Prostate gland (tissue), 2 donors: ENCODE results near the gene TUBG1. TPM values are rescaled to one million over a fixed set of nuclear protein-coding genes. Genes with fewer than 3 reads are reported as not detected.
"Not testable (repeated sequence)": the region's sequence is repeated elsewhere in the genome, so short reads cannot be mapped to it uniquely, and the experiment has no call there.

Source experiments
- DNase-seq: peaks from one replicate; pipeline ENCODE4 v3.0.0-alpha.2; 2019; ENCODE audit warnings: low spot score
- H3K27ac ChIP-seq, 2 donors: fragments of 200-600 bp; sonication (generic); 2 replicates each; pipeline ENCODE4 v1.5.1; 2017 to 2019
- H3K27me3 ChIP-seq: fragments of 200-600 bp; sonication (generic); replicated peaks from 2 replicates; pipeline ENCODE4 v1.5.1; 2019; ENCODE audit not compliant: insufficient read depth
- H3K36me3 ChIP-seq, 2 donors: fragments of 200-600 bp; sonication (generic); 1 replicate in 1 of 2; 2 replicates in 1 of 2; pipeline versions ENCODE4 v1.5.1 to v1.8.1; 2017 to 2019
- H3K4me1 ChIP-seq: fragments of 200-600 bp; sonication (generic); replicated peaks from 2 replicates; pipeline ENCODE4 v1.5.1; 2019
- H3K4me3 ChIP-seq, 2 donors: fragments of 200-600 bp; sonication (generic); 2 replicates each; pipeline ENCODE4 v1.5.1; 2017 to 2019
- H3K9me3 ChIP-seq: fragments of 200-600 bp; sonication (generic); 2 replicates; pipeline ENCODE4 v1.5.1; 2017
- POLR2A ChIP-seq: fragments of 450-650 bp; IDR thresholded peaks from one replicate; pipeline ENCODE4 v1.6.1; 2016; ENCODE audit warnings: antibody characterized with exemption, mild to moderate bottlenecking
- POLR2AphosphoS5 ChIP-seq: sonication (generic); formaldehyde crosslinking; IDR thresholded peaks from one replicate; pipeline ENCODE4 v1.6.1; 2017; ENCODE audit warnings: antibody characterized with exemption
- WGBS: methylation state at CpG from one replicate; pipeline ENCODE4 v1.1.5; 2018; 5-methylcytosine and 5-hydroxymethylcytosine counted together
- intact Hi-C: fragments of 100-400 bp; cut with DNase I; formaldehyde crosslinking; loops from one replicate; pipeline ENCODE4 v1.14.2; 2022
- total RNA-seq, 2 donors: library from RNA; depleted of rRNA; stranded (reverse); fragments of >200 nt; gene quantifications; one replicate each; pipeline ENCODE4 v1.1.0, GENCODE V29; 2016
- TF ChIP-seq, protein P1 (sequence below), 4 experiments: fragments of 200-600 bp in 2 of 4; fragments of 450-650 bp in 2 of 4; sonication (generic) in 2 of 4; IDR thresholded peaks; 1 replicate in 3 of 4; 2 replicates in 1 of 4; pipeline ENCODE4 v1.5.1; 2016 to 2019; ENCODE audit warnings: antibody characterized with exemption in 4 of 4, mild to moderate bottlenecking in 2 of 4, moderate library complexity in 2 of 4

TUBG1 gene
- total RNA-seq, 2 donors from 2014 or later = 38.7 to 78.4 TPM

DNA sequence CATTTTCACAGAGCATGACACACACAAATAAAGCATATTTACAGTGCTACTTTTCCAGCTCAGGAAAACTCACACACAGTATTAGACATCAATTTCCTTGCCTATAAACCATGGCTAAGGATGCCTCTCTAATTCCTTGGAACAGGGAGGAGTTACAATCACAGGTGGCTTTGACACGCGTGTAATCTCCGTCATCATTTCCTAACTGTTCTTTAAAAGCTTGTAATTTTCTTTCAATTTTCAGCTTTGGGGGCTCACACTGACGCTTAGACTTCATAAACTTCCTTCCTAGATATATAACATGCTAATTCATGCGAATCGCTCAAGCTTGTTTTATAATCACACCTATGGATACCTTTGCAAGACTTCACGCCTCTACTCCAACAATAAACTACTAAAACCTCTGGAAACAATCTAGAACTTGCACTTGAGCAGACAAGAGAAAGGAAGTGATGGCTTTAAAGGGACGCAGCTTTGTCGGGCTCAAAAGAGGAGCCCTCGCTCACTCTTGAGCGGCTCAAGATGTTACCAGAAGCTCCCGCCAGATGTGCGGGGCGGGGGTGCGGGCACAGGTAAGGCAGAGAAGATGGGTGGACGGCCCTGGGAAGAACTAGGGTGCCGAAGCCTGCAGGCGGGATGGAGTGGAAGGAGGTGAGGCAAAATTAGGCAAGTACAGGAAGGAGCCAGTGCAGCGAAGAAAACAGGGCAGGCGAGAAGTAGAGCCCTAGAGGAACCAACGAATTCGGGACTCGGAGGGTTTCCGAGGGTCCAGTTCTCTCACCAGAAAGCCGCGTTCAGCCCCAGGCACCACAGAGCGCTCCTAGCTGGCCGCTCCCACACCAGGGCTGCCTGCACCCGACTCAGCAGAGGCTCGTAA, 940 bp upstream of the TUBG1 start:
- Histone ChIP-seq H3K36me3 (peaks cover 0 to 5% of the 10 kb centered on the region in 2 donors), H3K4me1 (no peaks in the 10 kb centered on the region), H3K9me3 (no peaks in the 10 kb centered on the region), H3K27ac (peak overlapping the region; percentile 92 to 93), H3K27me3 (no peaks in the 10 kb centered on the region), H3K4me3 (peak overlapping the region; percentile 70 to 85)
- intact Hi-C loops = loop anchor here (5.0 kb wide), 2 partner anchors 49 to 69 kb away; partner anchors contain the start of genes PLEKHH3 and TUBG2
- under 1% methylated on average over 30 of the region's 30 CpGs for WGBS
- DNase-seq = no peak
- no peak for TF ChIP-seq POLR2AphosphoS5
- TF ChIP-seq POLR2A = no peak
- TF ChIP-seq, protein P1, sequence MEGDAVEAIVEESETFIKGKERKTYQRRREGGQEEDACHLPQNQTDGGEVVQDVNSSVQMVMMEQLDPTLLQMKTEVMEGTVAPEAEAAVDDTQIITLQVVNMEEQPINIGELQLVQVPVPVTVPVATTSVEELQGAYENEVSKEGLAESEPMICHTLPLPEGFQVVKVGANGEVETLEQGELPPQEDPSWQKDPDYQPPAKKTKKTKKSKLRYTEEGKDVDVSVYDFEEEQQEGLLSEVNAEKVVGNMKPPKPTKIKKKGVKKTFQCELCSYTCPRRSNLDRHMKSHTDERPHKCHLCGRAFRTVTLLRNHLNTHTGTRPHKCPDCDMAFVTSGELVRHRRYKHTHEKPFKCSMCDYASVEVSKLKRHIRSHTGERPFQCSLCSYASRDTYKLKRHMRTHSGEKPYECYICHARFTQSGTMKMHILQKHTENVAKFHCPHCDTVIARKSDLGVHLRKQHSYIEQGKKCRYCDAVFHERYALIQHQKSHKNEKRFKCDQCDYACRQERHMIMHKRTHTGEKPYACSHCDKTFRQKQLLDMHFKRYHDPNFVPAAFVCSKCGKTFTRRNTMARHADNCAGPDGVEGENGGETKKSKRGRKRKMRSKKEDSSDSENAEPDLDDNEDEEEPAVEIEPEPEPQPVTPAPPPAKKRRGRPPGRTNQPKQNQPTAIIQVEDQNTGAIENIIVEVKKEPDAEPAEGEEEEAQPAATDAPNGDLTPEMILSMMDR (IDR thresholded peaks at IDR 0.05) = no peak

DNA sequence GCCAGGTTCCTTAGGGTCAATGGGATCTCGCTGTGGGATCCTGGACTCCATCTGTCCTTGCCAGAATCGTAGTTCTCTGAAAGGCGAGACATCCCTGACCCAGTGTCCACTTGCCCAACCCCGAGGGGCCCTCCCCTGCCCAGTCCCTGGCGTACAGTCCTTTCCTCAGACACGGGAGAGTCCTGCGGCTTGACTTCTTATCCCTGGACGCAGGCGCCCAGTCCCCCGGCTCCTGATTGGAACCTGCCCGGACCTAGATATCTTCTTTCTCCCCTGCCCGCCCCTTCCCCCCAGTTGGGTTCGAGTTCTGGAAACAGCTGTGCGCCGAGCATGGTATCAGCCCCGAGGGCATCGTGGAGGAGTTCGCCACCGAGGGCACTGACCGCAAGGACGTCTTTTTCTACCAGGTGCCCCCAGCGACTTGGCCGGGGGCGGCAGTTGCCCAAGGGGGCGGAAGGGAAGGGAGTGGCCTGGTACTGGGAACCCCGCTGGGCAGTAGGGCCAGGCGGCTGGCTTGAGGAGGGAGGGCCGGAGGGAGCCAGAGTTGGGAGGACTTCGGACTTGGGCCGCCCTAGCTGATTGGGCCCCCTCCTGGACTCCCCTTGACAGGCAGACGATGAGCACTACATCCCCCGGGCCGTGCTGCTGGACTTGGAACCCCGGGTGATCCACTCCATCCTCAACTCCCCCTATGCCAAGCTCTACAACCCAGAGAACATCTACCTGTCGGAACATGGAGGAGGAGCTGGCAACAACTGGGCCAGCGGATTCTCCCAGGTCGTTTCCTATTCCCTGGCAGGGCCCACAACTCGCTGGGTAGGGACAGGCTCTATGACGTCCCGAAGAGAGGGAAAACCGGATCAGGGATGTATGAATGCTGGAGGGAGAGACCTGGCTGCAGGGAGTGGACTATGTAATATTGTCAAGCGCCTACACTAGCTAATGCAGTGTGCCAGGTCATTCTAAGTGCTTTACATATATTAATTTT, 625 bp downstream of the TUBG1 start:
- DNase-seq = not testable (repeated sequence)
- WGBS = 13% methylated on average over 33 of the region's 42 CpGs
- H3K4me3 ChIP-seq = peak overlapping the region; percentile 70 to 85

DNA sequence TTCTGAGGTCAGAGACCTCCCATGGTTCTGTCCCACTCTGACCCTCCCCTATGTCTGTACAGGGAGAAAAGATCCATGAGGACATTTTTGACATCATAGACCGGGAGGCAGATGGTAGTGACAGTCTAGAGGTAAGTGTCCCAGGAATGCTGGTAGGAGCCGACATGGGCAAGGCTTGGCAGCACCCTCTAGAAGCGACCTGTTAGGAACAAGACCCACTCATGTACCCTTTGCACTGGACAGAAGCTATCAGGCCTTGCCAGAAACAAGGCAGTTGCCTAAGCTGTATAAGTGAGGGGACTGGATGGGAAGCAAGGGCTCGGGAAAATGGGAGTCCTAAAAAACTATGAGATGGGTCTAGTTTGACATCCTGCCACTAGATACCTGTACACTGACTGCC, 2.5 kb downstream of the TUBG1 start:
- no peaks in the 10 kb centered on the region for H3K9me3 ChIP-seq
- no peak overlapping the region for H3K27ac ChIP-seq
- H3K36me3 ChIP-seq = peaks cover 0 to 5% of the 10 kb centered on the region in 2 donors
- no peaks in the 10 kb centered on the region for H3K4me1 ChIP-seq
- intact Hi-C loops = no loop called here
- TF ChIP-seq, protein P1 (IDR thresholded peaks at IDR 0.05) = no peak
- no peak for TF ChIP-seq POLR2A
- TF ChIP-seq POLR2AphosphoS5 = no peak
- no peaks in the 10 kb centered on the region for H3K27me3 ChIP-seq
- no peak for DNase-seq
- H3K4me3 ChIP-seq = no peak overlapping the region
- 93% methylated on average over 4 of the region's 4 CpGs for WGBS

More for the DNA sequence above, 625 bp downstream of the TUBG1 start:
- H3K9me3 ChIP-seq, H3K4me1 ChIP-seq, H3K27me3 ChIP-seq, H3K36me3 ChIP-seq: not testable (repeated sequence)
- intact Hi-C loops = loop anchor here (5.0 kb wide), 2 partner anchors 47 to 67 kb away; partner anchors contain the start of genes PLEKHH3 and TUBG2
- H3K27ac ChIP-seq = peak overlapping the region; percentile 92 to 93

DNA sequence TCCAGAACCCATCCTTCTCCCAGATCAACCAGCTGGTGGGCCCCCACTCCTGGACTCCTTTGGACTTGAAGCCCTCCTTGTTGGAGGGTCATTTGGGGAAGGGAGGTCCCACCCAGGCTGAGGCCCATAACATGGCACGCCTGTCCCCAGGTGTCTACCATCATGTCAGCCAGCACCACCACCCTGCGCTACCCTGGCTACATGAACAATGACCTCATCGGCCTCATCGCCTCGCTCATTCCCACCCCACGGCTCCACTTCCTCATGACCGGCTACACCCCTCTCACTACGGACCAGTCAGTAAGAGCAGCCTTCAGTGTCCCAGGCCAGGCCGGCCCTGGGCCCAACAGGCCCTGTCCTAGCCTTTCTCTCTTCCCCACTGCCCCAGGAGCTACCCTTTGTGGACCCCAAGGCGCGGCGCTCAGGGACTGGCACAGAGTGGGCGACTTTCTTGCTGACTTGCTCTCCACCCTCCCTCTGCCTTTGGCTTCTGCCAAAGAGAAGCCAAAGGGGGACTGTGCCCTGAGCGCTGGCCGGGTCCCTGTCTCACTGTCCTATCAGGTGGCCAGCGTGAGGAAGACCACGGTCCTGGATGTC, 4.3 kb downstream of the TUBG1 start:
- no peaks in the 10 kb centered on the region for H3K9me3 ChIP-seq
- TF ChIP-seq, protein P1 (IDR thresholded peaks at IDR 0.05) = no peak
- no peak for TF ChIP-seq POLR2AphosphoS5
- TF ChIP-seq POLR2A = no peak
- WGBS = 95% methylated on average over 17 of the region's 17 CpGs
- intact Hi-C loops = no loop called here
- no peak for DNase-seq
- H3K27me3 ChIP-seq = no peaks in the 10 kb centered on the region
- peaks cover 0 to 5% of the 10 kb centered on the region in 2 donors for H3K36me3 ChIP-seq
- H3K4me1 ChIP-seq = peaks cover 3% of the 10 kb centered on the region
- no peak overlapping the region for H3K27ac ChIP-seq
- no peak overlapping the region for H3K4me3 ChIP-seq
